Activated CD8-positive, alpha-beta T cell treated with anti-CD3 and anti-CD28 coated beads for 36 hours (primary cell): Measurements from ENCODE around the gene MOGAT3. TPM values are rescaled to one million over a fixed set of nuclear protein-coding genes. Genes with fewer than 3 reads are reported as not detected.

Experiments used
- ATAC-seq: fragments of 200-7000 bp; cut with Tn5 transposase; one replicate; pipeline ENCODE4 v1.10.0; 2021; ENCODE audit warnings: mild to moderate bottlenecking, moderate library complexity
- CTCF ChIA-PET: fragments of 350-600 bp; sonication (Branson Sonifier 250); formaldehyde crosslinking; loops from one replicate; lab custom pipeline; 2021; ENCODE audit warnings: antibody characterized with exemption; lab: Charles Lee
- POLR2A ChIA-PET: fragments of 350-600 bp; sonication (Branson Sonifier 250); formaldehyde crosslinking; loops from one replicate; lab custom pipeline; 2021; ENCODE audit warnings: antibody characterized with exemption; lab: Charles Lee
- DNase-seq: peaks from one replicate; pipeline ENCODE4 v3.0.0-alpha.2; 2020
- H3K27ac Mint-ChIP-seq: one replicate; pipeline ENCODE4 v1.8.0; 2021; ENCODE audit warnings: mild to moderate bottlenecking, mixed read lengths
- H3K27me3 Mint-ChIP-seq: one replicate; pipeline ENCODE4 v1.8.0; 2021; ENCODE audit warnings: mixed read lengths
- H3K36me3 Mint-ChIP-seq: one replicate; pipeline ENCODE4 v1.8.0; 2021; ENCODE audit warnings: low read depth, mixed read lengths
- H3K4me1 Mint-ChIP-seq: one replicate; pipeline ENCODE4 v1.8.0; 2021; ENCODE audit warnings: low read depth, mixed read lengths
- H3K4me3 Mint-ChIP-seq: one replicate; pipeline ENCODE4 v1.8.0; 2021; ENCODE audit warnings: mild to moderate bottlenecking, moderate library complexity, mixed read lengths
- H3K9me3 Mint-ChIP-seq: one replicate; pipeline ENCODE4 v1.8.0; 2021; ENCODE audit warnings: mixed read lengths
- intact Hi-C: fragments of 100-400 bp; cut with micrococcal nuclease; formaldehyde crosslinking; loops from one replicate; pipeline ENCODE4 v1.10.0; 2022
- total RNA-seq, 2 experiments: library from RNA; stranded (reverse); gene quantifications; one replicate each; pipeline ENCODE4 v1.2.3, GENCODE V29; 2021
- TF ChIP-seq, protein P1 (sequence below): fragments of 200-600 bp; IDR thresholded peaks from one replicate; pipeline ENCODE4 v1.8.0; 2022; ENCODE audit warnings: antibody characterized with exemption, mild to moderate bottlenecking

Gene MOGAT3
- total RNA-seq, 2 experiments from 2014 or later: not detected

DNA sequence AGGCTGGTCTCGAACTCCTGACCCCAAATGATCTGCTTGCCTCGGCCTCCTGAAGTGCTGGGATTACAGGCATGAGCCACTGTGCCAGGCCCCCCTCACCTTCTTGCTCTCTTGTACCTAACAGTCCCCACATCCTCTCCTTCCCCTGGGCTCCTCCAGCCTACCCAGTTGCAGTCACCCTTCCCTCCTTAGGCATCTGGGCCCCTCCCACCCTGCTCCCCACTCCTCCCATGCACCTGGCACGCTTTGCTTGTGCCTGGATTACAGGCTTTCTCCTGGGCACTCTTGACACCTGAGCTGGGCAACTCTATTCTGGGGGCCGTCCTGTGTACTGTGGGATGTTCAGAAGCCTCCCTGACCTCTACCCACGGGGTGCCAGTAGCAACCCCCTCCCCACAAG is 33.8 kb upstream of the MOGAT3 start:
- ChIA-PET POLR2A (interaction anchor here (1.1 kb wide), 1 partner anchor 10 kb away, joined by 4 read pairs; the partner anchor contains the start of gene FIS1), CTCF (interaction anchor here (0.8 to 1.7 kb wide), 3 partner anchors 10 to 48 kb away, joined by 3 to 5 read pairs (median 3); no protein-coding TSS in a partner anchor)
- intact Hi-C loops: loop anchor here (10.0 kb wide), 1 partner anchor 50 kb away; no protein-coding TSS in a partner anchor
- TF ChIP-seq, protein P1, sequence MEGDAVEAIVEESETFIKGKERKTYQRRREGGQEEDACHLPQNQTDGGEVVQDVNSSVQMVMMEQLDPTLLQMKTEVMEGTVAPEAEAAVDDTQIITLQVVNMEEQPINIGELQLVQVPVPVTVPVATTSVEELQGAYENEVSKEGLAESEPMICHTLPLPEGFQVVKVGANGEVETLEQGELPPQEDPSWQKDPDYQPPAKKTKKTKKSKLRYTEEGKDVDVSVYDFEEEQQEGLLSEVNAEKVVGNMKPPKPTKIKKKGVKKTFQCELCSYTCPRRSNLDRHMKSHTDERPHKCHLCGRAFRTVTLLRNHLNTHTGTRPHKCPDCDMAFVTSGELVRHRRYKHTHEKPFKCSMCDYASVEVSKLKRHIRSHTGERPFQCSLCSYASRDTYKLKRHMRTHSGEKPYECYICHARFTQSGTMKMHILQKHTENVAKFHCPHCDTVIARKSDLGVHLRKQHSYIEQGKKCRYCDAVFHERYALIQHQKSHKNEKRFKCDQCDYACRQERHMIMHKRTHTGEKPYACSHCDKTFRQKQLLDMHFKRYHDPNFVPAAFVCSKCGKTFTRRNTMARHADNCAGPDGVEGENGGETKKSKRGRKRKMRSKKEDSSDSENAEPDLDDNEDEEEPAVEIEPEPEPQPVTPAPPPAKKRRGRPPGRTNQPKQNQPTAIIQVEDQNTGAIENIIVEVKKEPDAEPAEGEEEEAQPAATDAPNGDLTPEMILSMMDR: no peak
- H3K9me3 Mint-ChIP-seq: no peaks in the 10 kb centered on the region
- no peaks in the 10 kb centered on the region for H3K27me3 Mint-ChIP-seq
- H3K4me1 Mint-ChIP-seq: no peaks in the 10 kb centered on the region
- peaks cover 4% of the 10 kb centered on the region for H3K36me3 Mint-ChIP-seq
- no peak overlapping the region for H3K4me3 Mint-ChIP-seq
- H3K27ac Mint-ChIP-seq: no peak overlapping the region
- ATAC-seq: no peak
- DNase-seq: no peak

GRCh38 chr7:101233907-101234547 is 33.2 kb upstream of the MOGAT3 start:
- Mint-ChIP-seq H3K27me3 (no peaks in the 10 kb centered on the region), H3K4me3 (no peak overlapping the region), H3K36me3 (peaks cover 4% of the 10 kb centered on the region), H3K27ac (no peak overlapping the region), H3K9me3 (no peaks in the 10 kb centered on the region), H3K4me1 (no peaks in the 10 kb centered on the region)
- ATAC-seq: no peak
- TF ChIP-seq, protein P1: no peak
- intact Hi-C loops: loop anchor here (10.0 kb wide), 1 partner anchor 51 kb away; no protein-coding TSS in a partner anchor
- no peak for DNase-seq
- ChIA-PET POLR2A (interaction anchor here (1.1 kb wide), 1 partner anchor 11 kb away, joined by 4 read pairs; the partner anchor contains the start of gene FIS1), CTCF (interaction anchor here (1.2 to 1.3 kb wide), 2 partner anchors 14 to 49 kb away, joined by 3 to 5 read pairs; no protein-coding TSS in a partner anchor)

DNA sequence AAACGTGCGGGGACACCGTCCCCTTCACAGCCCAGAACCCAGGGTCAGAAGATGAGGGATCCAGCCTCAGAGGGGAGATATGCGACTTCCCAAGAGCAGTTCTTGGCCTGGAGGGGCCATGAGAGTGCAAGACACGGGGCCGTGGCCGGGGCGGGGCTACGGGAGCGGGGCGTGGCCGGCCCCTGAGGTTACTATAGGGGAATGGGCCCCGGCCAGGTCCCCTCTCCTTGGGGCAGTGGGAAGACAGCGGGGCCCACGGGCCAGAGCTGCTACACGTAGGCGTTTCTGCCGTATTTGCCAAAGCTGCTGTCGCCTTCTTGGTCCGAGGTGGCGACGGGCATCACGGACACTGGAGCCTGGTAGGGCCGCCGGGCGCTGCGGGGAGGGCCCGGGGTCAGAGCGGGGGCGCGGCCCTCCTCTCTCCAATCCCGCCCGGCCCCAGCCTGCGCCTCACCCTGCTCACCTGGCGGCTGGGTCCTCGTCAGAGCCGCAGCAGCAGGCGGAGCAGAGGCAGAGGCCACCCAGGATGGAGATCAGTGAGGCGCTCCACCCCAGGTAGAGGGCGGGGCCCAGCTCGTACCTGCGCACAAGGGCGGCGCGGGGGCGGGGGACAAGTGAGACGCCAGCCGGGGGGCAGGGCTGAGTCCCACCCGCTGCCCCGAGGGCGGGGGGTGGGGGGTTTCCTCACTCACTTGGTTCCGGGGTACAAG is 31.5 kb upstream of the MOGAT3 start:
- ChIA-PET POLR2A (interaction anchor here (1.5 kb wide), 1 partner anchor 14 kb away, joined by 4 read pairs; no protein-coding TSS in a partner anchor), CTCF (interaction anchor here (1.1 kb wide), 1 partner anchor 12 kb away, joined by 3 read pairs; no protein-coding TSS in a partner anchor)
- TF ChIP-seq, protein P1: no peak
- intact Hi-C loops: loop anchor here (10.0 kb wide), 1 partner anchor 53 kb away; no protein-coding TSS in a partner anchor
- no peaks in the 10 kb centered on the region for H3K9me3 Mint-ChIP-seq
- H3K27me3 Mint-ChIP-seq: no peaks in the 10 kb centered on the region
- ATAC-seq (no peak), DNase-seq (no peak)
- H3K4me3 Mint-ChIP-seq: no peak overlapping the region
- H3K4me1 Mint-ChIP-seq: no peaks in the 10 kb centered on the region
- H3K27ac Mint-ChIP-seq: no peak overlapping the region
- H3K36me3 Mint-ChIP-seq: peaks cover 2% of the 10 kb centered on the region

DNA sequence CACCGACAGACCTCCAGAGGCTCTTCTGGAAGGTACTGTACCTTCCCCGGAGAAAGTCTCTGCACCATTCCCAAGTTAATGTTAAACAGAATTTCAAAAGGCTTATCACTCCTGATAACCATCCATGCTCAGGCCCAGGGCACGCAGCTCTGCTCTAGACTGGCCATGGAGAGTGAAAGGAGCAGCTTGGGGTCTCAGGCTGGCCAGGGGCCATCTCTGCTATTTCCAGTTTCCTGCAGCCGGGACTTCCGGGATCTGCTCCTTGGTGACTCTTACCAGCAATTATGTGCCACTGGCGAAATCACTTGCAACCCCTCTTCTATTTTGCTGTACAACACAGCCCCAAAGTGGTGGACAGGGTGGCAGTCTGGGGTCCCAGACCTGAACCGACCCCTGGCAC is 30.8 kb upstream of the MOGAT3 start:
- H3K4me3 Mint-ChIP-seq: no peak overlapping the region
- ATAC-seq (no peak), DNase-seq (no peak)
- no peaks in the 10 kb centered on the region for H3K4me1 Mint-ChIP-seq
- POLR2A ChIA-PET: interaction anchor here (1.5 kb wide), 1 partner anchor 13 kb away, joined by 4 read pairs; no protein-coding TSS in a partner anchor
- H3K27me3 Mint-ChIP-seq: no peaks in the 10 kb centered on the region
- H3K36me3 Mint-ChIP-seq: peaks cover 2% of the 10 kb centered on the region
- intact Hi-C loops: loop anchor here (10.0 kb wide), 1 partner anchor 53 kb away; no protein-coding TSS in a partner anchor
- no peaks in the 10 kb centered on the region for H3K9me3 Mint-ChIP-seq
- CTCF ChIA-PET: interaction anchor here (2.3 kb wide), 1 partner anchor 13 kb away, joined by 8 read pairs; the partner anchor contains the start of gene FIS1
- TF ChIP-seq, protein P1: no peak
- no peak overlapping the region for H3K27ac Mint-ChIP-seq
